ENCODE measurements around the gene POLR2L. TPM values are rescaled to one million over a fixed set of nuclear protein-coding genes. Genes with fewer than 3 reads are reported as not detected.

The POLR2L gene
- total RNA-seq, 6 donors from 2014 or later = 34.1 to 168 (median 102) TPM

DNA sequence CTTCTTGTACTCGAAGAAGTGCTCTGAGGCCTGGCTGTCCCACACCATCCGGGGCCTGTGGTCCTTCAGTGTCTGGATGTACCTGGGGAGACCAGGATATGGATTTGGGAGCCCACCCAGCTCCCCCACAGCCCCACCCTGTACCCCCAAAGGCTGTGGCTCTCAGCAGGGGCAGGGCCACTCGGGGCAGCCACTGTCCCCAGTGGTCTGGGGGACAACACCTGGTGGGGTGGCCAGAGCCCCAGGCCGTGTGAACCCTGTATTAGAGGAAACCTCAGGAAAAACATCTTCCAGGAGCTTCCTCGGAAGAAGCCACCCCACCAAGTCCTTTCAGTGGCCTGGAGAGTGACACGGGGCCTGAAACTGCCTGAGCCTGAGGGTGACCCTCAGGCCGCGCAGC is 28.1 kb upstream of the POLR2L start:
- DNase-seq = peak in 1 of 2 donors; percentile 68
- 84 to 92% methylated on average over 4 to 7 of the region's 8 CpGs for WGBS, 2 donors
- TF ChIP-seq, protein P1, sequence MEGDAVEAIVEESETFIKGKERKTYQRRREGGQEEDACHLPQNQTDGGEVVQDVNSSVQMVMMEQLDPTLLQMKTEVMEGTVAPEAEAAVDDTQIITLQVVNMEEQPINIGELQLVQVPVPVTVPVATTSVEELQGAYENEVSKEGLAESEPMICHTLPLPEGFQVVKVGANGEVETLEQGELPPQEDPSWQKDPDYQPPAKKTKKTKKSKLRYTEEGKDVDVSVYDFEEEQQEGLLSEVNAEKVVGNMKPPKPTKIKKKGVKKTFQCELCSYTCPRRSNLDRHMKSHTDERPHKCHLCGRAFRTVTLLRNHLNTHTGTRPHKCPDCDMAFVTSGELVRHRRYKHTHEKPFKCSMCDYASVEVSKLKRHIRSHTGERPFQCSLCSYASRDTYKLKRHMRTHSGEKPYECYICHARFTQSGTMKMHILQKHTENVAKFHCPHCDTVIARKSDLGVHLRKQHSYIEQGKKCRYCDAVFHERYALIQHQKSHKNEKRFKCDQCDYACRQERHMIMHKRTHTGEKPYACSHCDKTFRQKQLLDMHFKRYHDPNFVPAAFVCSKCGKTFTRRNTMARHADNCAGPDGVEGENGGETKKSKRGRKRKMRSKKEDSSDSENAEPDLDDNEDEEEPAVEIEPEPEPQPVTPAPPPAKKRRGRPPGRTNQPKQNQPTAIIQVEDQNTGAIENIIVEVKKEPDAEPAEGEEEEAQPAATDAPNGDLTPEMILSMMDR (IDR thresholded peaks at IDR 0.05) = no peak
- no peak for TF ChIP-seq POLR2AphosphoS5 (IDR thresholded peaks at IDR 0.05)
- TF ChIP-seq POLR2A (IDR thresholded peaks at IDR 0.05) = no peak
- no peak for TF ChIP-seq EP300 (IDR thresholded peaks at IDR 0.05)

DNA sequence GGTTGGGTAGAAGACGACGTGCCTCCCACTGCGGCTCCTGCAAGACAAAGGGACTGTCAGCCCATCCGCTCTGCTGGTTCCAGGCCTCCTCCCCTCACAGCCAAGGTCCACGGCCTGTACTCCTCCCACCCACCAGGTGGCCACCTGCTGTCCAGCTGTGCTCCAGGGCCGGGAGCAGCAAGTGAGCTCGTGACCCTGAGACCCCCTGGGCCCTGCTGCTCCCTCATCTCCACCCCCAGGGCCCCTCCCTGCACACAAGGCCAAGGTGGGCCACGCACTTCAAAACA is 27.7 kb upstream of the POLR2L start:
- Histone ChIP-seq H3K4me1 (no peaks in the 10 kb centered on the region), H3K27ac (no peak overlapping the region), H3K4me3 (no peak overlapping the region), H3K27me3 (no peaks in the 10 kb centered on the region), H3K36me3 (peaks cover 0 to 43% (median 28%) of the 10 kb centered on the region in 4 donors), H3K9me3 (no peaks in the 10 kb centered on the region)
- DNase-seq (no peak), ATAC-seq (ENCODE audit: low FRiP score in 2 of 2) (no peak)
- TF ChIP-seq, protein P1 (IDR thresholded peaks at IDR 0.05) = peak in 1 of 6 experiments; percentile 21
- TF ChIP-seq EP300 (IDR thresholded peaks at IDR 0.05) = no peak
- 85% methylated on average over 8 of the region's 8 CpGs; no CpG with 5 or more reads in 1 of the 2 donors for WGBS, 2 donors

More for the DNA sequence above, 28.1 kb upstream of the POLR2L start:
- Histone ChIP-seq H3K36me3 (peaks cover 0 to 39% (median 26%) of the 10 kb centered on the region in 4 donors), H3K27me3 (no peaks in the 10 kb centered on the region), H3K4me1 (no peaks in the 10 kb centered on the region), H3K9me3 (no peaks in the 10 kb centered on the region), H3K4me3 (no peak overlapping the region), H3K27ac (no peak overlapping the region)
- ATAC-seq (ENCODE audit: low FRiP score in 2 of 2) = no peak

DNA sequence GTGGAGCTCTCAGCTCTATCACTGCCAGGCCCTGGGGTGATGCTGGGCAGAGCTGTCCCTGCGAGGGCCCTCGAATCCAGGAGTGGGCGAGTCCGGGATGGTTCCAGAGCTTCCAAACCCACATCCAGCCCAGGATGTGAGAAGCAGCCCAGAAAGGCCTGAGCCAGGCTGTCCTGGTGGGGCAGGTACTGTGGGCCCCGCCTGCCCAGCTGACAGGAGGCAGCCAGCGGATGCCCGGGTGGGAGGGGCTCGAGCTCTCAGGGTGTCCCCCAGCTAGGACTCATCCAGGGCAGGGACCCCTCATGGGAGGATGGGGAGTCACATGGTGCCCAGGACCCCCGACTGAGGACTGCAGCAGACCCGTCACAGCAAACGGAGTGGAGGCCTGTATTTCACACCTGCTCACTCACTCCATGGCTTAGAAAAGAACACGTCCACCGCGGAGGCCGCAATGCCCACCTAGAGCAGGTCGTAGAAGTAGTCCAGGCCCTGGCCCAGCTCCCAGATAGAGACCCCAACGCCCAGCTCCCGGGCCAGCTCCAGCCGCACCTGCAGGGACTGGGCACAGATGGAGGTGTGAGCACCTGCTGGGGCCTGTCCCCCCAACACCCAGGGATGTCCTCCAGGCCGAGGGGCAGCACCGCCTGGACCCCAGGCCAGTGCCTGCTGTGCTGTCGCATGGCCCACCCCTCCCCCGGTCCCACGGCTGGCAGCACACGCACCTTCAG is 27.2 kb upstream of the POLR2L start:
- ATAC-seq (ENCODE audit: low FRiP score in 2 of 2) = no peak
- Histone ChIP-seq H3K27me3 (no peaks in the 10 kb centered on the region), H3K27ac (no peak overlapping the region), H3K9me3 (no peaks in the 10 kb centered on the region), H3K4me1 (no peaks in the 10 kb centered on the region), H3K36me3 (peaks cover 0 to 47% (median 31%) of the 10 kb centered on the region in 4 donors), H3K4me3 (no peak overlapping the region)
- DNase-seq = peak in 1 of 2 donors; percentile 69
- 87 to 93% methylated on average over 8 to 16 of the region's 25 CpGs for WGBS, 2 donors
- TF ChIP-seq, protein P1 (IDR thresholded peaks at IDR 0.05) = no peak
- no peak for TF ChIP-seq POLR2A (IDR thresholded peaks at IDR 0.05)
- no peak for TF ChIP-seq POLR2AphosphoS5 (IDR thresholded peaks at IDR 0.05)
- TF ChIP-seq EP300 (IDR thresholded peaks at IDR 0.05) = no peak

DNA sequence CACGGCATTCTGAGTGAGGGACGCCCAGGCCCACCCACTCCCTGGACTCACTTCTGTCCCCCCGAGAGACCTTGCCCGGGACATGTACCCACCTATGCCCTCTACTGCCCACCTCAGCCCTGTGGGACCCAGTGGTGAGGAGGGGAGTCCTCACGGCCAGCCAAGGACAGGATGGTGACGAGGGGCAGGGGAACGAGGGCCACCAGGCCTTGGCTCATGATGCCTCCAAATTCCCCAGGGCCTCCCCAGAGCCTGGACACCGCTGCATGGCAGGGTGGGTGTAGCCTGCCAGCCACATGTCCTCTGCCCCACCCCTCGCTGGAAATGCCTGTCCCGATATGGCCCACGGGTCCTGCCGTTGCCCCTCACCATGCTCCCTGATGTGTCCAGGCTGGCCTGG is 26.5 kb upstream of the POLR2L start:
- WGBS, 2 donors = 83 to 100% methylated on average over 6 to 7 of the region's 12 CpGs
- TF ChIP-seq EP300 (IDR thresholded peaks at IDR 0.05) = no peak
- TF ChIP-seq POLR2AphosphoS5 (IDR thresholded peaks at IDR 0.05) = no peak
- TF ChIP-seq, protein P1 (IDR thresholded peaks at IDR 0.05) = no peak
- TF ChIP-seq POLR2A (IDR thresholded peaks at IDR 0.05) = no peak
- Histone ChIP-seq H3K27me3 (no peaks in the 10 kb centered on the region), H3K9me3 (no peaks in the 10 kb centered on the region), H3K27ac (no peak overlapping the region), H3K4me1 (no peaks in the 10 kb centered on the region), H3K4me3 (no peak overlapping the region), H3K36me3 (peaks cover 0 to 55% (median 36%) of the 10 kb centered on the region in 4 donors)
- DNase-seq (peak in 1 of 2 donors; percentile 56), ATAC-seq (ENCODE audit: low FRiP score in 2 of 2) (no peak)

DNA sequence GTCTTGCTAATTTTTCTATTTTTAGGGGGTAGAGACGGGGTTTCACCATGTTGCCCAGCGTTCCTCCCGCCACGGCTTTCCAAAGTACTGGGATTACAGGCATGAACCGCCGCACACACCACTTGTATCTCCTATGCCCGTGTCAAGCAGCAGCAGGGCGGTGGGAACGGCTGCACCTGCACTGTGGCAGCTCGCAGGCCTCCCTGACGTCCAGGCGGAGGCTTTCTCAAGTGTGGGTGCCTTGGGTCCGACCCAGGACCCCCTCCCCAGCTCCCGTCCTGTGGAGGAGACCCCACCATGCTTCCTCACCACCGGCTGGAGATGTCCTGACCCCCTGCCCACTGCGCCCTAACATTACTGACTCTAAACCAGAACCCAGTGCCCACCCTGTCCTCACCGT is 26.1 kb upstream of the POLR2L start:
- TF ChIP-seq, protein P1 (IDR thresholded peaks at IDR 0.05) = no peak
- TF ChIP-seq POLR2A (IDR thresholded peaks at IDR 0.05) (no peak), EP300 (IDR thresholded peaks at IDR 0.05) (no peak), POLR2AphosphoS5 (IDR thresholded peaks at IDR 0.05) (no peak)
- Histone ChIP-seq H3K4me1 (no peaks in the 10 kb centered on the region), H3K27ac (no peak overlapping the region), H3K36me3 (peaks cover 0 to 58% (median 38%) of the 10 kb centered on the region in 4 donors), H3K27me3 (no peaks in the 10 kb centered on the region), H3K4me3 (no peak overlapping the region), H3K9me3 (no peaks in the 10 kb centered on the region)
- 89 to 95% methylated on average over 17 of the region's 17 CpGs for WGBS, 2 donors
- DNase-seq = peak in 1 of 2 donors; percentile 67
- no peak for ATAC-seq (ENCODE audit: low FRiP score in 2 of 2)
